Body of pancreas (tissue), 4 donors: ENCODE results near the gene FAM107B. TPM values are rescaled to one million over a fixed set of nuclear protein-coding genes. Genes with fewer than 3 reads are reported as not detected.

Source experiments
- ATAC-seq: fragments of 150-250 bp; one replicate; pipeline ENCODE4 v1.9.1; 2016
- DNase-seq, 4 donors: peaks; one replicate each; pipeline ENCODE4 v3.0.0-alpha.2; 2019
- H3K27ac ChIP-seq, 4 donors: fragments of 200-600 bp; sonication (generic); 1 replicate in 3 of 4; 2 replicates in 1 of 4; pipeline versions ENCODE4 v1.5.1 to v1.6.1; 2016 to 2019; ENCODE audit warnings: mild to moderate bottlenecking in 1 of 4, mixed read lengths in 1 of 4, moderate library complexity in 1 of 4
- H3K27me3 ChIP-seq, 2 donors: fragments of 200-600 bp; sonication (generic); one replicate each; pipeline ENCODE4 v1.6.0; 2016; ENCODE audit warnings: mild to moderate bottlenecking in 1 of 2
- H3K36me3 ChIP-seq, 2 donors: fragments of 200-600 bp; sonication (generic); replicated peaks in 1 of 2; 2 replicates each; pipeline ENCODE4 v1.5.1; 2016; ENCODE audit warnings: low read depth in 2 of 2; ENCODE audit not compliant: insufficient read depth in 1 of 2
- H3K4me1 ChIP-seq: fragments of 200-600 bp; sonication (generic); one replicate; pipeline ENCODE4 v1.6.0; 2016
- H3K4me3 ChIP-seq, 2 donors: fragments of 200-600 bp; sonication (generic); 1 replicate in 1 of 2; 2 replicates in 1 of 2; pipeline ENCODE4 v1.5.1; 2016 to 2019
- H3K9me3 ChIP-seq, 3 donors: fragments of 200-600 bp; sonication (generic); 1 replicate in 2 of 3; 2 replicates in 1 of 3; pipeline ENCODE4 v1.5.1; 2016
- POLR2A ChIP-seq, 3 donors: fragments of 450-650 bp; IDR thresholded peaks; one replicate each; pipeline ENCODE4 v1.6.1; 2016; ENCODE audit warnings: antibody characterized with exemption in 3 of 3, mild to moderate bottlenecking in 2 of 3
- WGBS, 2 donors: methylation state at CpG; one replicate each; pipeline ENCODE4 v1.1.5; 2017; 5-methylcytosine and 5-hydroxymethylcytosine counted together
- intact Hi-C: fragments of 100-400 bp; cut with DNase I; formaldehyde crosslinking; loops from one replicate; pipeline ENCODE4 v1.15.1; 2023
- total RNA-seq, 2 donors: library from RNA; depleted of rRNA; stranded (reverse); fragments of >200 nt; gene quantifications; one replicate each; pipeline ENCODE4 v1.1.0, GENCODE V29; 2016
- TF ChIP-seq, protein P1 (sequence below), 7 experiments: fragments of 450-650 bp in 4 of 7; fragments of 200-600 bp in 3 of 7; sonication (generic) in 3 of 7; IDR thresholded peaks; one replicate each; pipeline ENCODE4 v1.5.1; 2016 to 2019; ENCODE audit warnings: antibody characterized with exemption in 7 of 7

Gene FAM107B
- total RNA-seq, 2 donors from 2014 or later, result 19.4 to 45.9 TPM

- 37 to 48% methylated on average over 1 of the region's 1 CpG for WGBS, 2 donors
- intact Hi-C loops, result no loop called here
- DNase-seq, result no peak
- no peaks in the 10 kb centered on the region for H3K36me3 ChIP-seq
- peaks cover 29% of the 10 kb centered on the region for H3K4me1 ChIP-seq
- peak overlapping the region; percentile 15 to 78 (median 52) for H3K27ac ChIP-seq
- no peak for TF ChIP-seq POLR2A (IDR thresholded peaks at IDR 0.05)
- TF ChIP-seq, protein P1, sequence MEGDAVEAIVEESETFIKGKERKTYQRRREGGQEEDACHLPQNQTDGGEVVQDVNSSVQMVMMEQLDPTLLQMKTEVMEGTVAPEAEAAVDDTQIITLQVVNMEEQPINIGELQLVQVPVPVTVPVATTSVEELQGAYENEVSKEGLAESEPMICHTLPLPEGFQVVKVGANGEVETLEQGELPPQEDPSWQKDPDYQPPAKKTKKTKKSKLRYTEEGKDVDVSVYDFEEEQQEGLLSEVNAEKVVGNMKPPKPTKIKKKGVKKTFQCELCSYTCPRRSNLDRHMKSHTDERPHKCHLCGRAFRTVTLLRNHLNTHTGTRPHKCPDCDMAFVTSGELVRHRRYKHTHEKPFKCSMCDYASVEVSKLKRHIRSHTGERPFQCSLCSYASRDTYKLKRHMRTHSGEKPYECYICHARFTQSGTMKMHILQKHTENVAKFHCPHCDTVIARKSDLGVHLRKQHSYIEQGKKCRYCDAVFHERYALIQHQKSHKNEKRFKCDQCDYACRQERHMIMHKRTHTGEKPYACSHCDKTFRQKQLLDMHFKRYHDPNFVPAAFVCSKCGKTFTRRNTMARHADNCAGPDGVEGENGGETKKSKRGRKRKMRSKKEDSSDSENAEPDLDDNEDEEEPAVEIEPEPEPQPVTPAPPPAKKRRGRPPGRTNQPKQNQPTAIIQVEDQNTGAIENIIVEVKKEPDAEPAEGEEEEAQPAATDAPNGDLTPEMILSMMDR (IDR thresholded peaks at IDR 0.05), result no peak
- H3K4me3 ChIP-seq, result no peak overlapping the region
- no peaks in the 10 kb centered on the region for H3K9me3 ChIP-seq
- no peak for ATAC-seq
- no peaks in the 10 kb centered on the region for H3K27me3 ChIP-seq
These were observed 32.3 kb downstream of the FAM107B start for GRCh38 chr10:14742382-14742781.

DNA sequence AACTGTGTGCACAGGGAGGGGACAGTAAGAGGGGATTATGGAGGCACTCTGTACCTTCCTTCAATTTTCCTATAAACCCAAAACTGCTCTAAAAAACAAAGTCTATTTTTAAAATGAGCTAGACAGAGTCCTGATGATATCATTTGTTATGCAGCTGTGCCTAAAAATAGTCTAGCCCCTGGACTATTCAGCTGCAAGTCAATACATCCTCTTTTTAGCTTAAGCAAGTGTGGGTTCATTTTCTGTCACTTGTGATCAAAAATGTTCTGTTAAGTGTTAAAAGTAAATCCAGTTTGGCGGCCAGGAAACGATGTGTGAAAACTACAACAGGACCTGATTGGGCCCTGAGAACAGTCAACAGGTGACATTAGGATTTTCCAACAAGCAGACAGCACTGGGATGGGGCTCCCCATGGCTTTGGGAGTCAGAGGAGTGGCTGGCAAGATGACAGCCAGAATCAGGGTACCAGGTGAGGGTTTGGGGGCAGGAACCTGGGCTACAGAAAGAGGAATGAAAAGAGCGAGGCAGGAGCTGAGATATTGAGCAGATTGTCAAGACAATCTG, 33.9 kb downstream of the FAM107B start:
- ATAC-seq (no peak), DNase-seq (no peak)
- H3K27ac ChIP-seq, result peak overlapping the region in 1 of 4 donors; percentile 52

DNA sequence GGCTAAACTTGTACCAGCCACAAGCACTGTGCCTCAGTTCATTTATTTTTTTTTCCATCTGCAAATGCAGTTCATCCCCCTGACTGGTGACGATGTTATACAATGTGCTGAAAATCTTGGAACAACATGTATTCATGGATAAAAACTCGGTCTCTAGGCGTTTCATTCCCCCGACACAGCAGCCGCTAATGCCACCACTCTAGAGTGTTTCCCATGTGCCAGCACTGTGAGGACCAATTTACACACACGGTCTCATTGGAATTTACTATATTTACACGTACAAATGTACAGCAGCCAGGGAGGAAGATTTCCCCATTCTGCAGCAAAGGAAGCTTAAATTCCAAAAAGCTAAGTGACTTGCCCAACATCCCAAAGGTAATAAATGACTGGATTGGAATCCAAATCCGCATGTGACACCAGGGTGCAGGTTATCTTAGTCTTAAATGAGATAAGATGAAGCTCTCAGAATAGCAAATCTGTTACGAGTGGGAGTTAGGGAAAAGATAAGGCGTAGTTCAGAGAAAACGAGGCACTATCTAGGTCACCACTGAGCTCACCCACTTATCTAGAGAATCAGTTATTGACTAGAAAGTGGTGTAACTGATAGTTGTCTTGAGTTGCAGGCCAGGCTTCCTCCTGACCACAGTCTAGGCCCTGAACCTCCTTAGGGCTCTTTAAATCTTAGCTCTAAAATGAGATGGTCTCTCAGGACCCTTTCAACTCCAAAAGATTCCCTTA, 36.7 kb downstream of the FAM107B start:
- peak overlapping the region in 2 of 4 donors; percentile 77 to 86 for H3K27ac ChIP-seq
- DNase-seq, result no peak
- H3K4me1 ChIP-seq, result peaks cover 50% of the 10 kb centered on the region
- no peak for ATAC-seq
- no peaks in the 10 kb centered on the region for H3K36me3 ChIP-seq
- WGBS, 2 donors, result 68 to 77% methylated on average over 11 of the region's 11 CpGs
- intact Hi-C loops, result no loop called here
- H3K27me3 ChIP-seq, result no peaks in the 10 kb centered on the region
- no peaks in the 10 kb centered on the region for H3K9me3 ChIP-seq
- TF ChIP-seq POLR2A (IDR thresholded peaks at IDR 0.05), result no peak
- TF ChIP-seq, protein P1 (IDR thresholded peaks at IDR 0.05), result no peak
- no peak overlapping the region for H3K4me3 ChIP-seq

More for the DNA sequence above, 33.9 kb downstream of the FAM107B start:
- H3K4me1 ChIP-seq, result peaks cover 45% of the 10 kb centered on the region
- intact Hi-C loops, result no loop called here
- 39 to 44% methylated on average over 3 of the region's 3 CpGs for WGBS, 2 donors
- no peak overlapping the region for H3K4me3 ChIP-seq
- TF ChIP-seq POLR2A (IDR thresholded peaks at IDR 0.05), result no peak
- TF ChIP-seq, protein P1 (IDR thresholded peaks at IDR 0.05), result no peak
- H3K9me3 ChIP-seq, result no peaks in the 10 kb centered on the region
- no peaks in the 10 kb centered on the region for H3K27me3 ChIP-seq
- H3K36me3 ChIP-seq, result no peaks in the 10 kb centered on the region

GRCh38 chr10:14736600-14737081, 38.1 kb downstream of the FAM107B start:
- peaks cover 47% of the 10 kb centered on the region for H3K4me1 ChIP-seq
- intact Hi-C loops, result no loop called here
- DNase-seq (peak in 3 of 4 donors; percentile 35 to 68 (median 55)), ATAC-seq (peak; percentile 64)
- no peak overlapping the region for H3K4me3 ChIP-seq
- WGBS, 2 donors, result 19 to 22% methylated on average over 4 of the region's 4 CpGs
- no peaks in the 10 kb centered on the region for H3K9me3 ChIP-seq
- H3K27ac ChIP-seq, result peak overlapping the region; percentile 53 to 86 (median 72)
- TF ChIP-seq, protein P1 (IDR thresholded peaks at IDR 0.05), result peak in 1 of 7 experiments; percentile 8
- TF ChIP-seq POLR2A (IDR thresholded peaks at IDR 0.05), result peak in 1 of 3 donors; percentile 27
- H3K27me3 ChIP-seq, result no peaks in the 10 kb centered on the region
- no peaks in the 10 kb centered on the region for H3K36me3 ChIP-seq
